ENCODE results near the gene CLTB.

Gene CLTB

GRCh38 chr5:176352116-176352878 lies 64.0 kb downstream of the CLTB start:
- DNase-seq (ENCODE audit: low spot score) = no peak

- DNase-seq (ENCODE audit: low spot score) = no peak
Measured at GRCh38 chr5:176350416-176350815, 65.9 kb downstream of the CLTB start.

- DNase-seq (ENCODE audit: low spot score) = no peak
Measured at GRCh38 chr5:176342766-176343458, 73.4 kb downstream of the CLTB start.
